NCI-H345 treated with DMSO at 0.1 percent for 48 hours (cell line): ENCODE data around the gene SPOCK3.
"Not testable (repeated sequence)": the region's sequence is repeated elsewhere in the genome, so short reads cannot be mapped to it uniquely, and the experiment has no call there.

Experiments
- DNase-seq: peaks from one replicate; lab custom pipeline; 2025; ENCODE audit not compliant: unreplicated experiment; lab: John Stamatoyannopoulos, UW

The SPOCK3 gene

DNA sequence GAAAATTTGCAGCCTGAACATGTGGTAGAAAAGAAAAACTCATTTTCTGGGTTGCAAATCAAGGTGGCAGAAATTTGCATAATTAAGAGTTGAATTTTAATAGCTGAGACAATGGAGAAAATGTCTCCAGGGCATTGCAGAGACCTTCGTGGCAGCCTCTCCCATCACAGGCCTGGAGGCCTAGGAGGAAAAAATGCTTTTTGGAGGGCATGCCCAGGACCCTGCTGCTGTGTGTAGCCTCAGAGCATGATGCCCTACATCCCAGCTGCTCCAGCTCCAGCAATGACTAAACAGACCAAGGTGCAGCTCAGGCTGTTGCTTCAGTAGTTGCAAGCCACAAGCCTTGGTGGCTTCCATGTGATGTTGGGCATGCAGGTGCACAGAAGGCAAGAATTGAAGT is 266.1 kb downstream of the SPOCK3 start:
- not testable (repeated sequence) for DNase-seq

DNA sequence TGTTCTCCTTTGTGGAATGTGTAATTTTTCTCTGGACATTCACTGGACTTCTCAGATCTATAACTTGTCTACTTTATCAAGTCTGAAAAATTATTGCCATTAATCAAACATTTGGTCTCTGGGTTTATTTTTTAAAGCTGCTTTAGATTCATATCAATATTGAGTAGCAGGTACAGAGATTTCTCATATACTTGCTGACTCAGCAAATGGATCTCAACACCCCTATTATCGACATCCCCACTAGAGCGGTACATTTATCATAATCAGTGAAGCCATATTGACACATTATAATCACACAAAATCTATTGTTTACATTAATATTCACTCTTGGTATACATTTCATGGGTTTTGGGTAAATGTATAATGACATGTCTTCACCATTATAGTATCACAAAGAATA is 268.7 kb downstream of the SPOCK3 start:
- no peak for DNase-seq

DNA sequence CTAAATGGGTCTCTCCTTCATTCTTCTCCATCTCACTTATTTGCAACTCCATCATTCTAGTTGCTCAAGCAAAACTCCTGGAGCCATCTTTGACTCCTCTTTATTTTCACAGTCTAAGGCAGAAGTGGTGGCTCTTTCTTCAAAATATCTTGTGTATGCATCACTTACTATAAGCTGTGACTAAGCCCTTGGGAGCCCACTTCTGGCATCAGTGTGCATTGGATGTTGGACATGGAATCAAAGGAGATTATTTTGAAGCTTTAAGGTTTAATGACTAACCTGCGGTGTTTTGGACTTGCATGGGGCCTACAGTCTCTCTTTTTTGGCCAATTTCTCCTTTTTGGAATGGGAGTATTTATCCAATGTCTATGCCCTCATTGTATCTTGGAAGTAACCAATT is 276.8 kb downstream of the SPOCK3 start:
- no peak for DNase-seq

DNA sequence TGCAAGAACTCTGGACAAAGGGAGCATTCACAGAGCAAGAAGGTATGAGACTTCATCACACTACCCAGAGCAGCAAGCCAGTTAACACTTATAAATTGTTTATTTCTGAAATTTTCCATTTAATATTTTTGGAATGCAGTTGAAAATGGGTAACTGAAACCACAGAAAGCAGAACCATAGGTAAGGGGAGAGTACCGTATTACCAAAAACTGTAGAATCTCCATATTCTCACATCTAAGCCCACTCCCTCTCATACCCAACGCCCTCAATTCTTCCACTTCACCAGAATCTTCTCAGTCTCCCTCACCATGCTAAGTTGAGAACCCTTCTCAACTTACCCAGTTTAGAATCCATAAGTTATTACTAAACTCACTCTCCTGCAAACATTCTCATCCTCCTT is 277.8 kb downstream of the SPOCK3 start:
- DNase-seq, result no peak

DNA sequence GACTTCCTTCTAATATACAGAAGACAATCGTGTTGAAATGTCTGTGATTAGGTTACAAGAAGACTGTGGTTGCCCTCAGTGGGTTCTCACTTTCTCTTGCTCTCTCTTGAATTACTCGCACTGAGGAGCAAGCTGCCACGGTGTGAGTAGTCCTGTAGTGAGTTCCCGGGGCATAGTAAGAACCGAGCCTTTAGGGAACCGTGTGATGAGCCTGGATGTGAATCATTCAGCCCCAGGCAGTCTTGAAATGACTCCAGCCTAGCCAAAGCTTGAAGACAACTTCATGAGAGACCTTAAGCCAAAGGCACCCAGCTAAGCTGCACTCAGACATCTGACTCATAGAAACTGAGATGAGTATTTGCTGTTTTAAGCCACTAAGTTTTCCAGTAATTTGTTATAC is 292.7 kb downstream of the SPOCK3 start:
- DNase-seq, result no peak

DNA sequence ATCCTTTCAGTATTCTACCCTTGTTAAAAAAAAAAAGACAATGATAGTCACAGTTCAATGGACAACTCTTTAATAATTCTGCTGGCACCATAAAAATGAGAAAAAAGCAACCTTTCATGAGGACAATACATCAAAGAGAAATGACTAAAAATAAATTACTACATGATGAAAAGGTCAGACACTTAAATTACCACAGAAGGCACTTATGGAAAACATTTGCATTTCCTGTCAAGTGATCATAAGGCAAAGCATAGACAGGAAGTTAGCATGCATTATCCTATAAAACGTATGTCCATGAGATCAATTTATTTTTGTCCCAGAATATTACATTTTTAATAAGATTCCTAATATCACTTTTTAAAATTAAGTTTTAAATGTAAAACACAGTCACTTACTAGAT is 303.8 kb downstream of the SPOCK3 start:
- no peak for DNase-seq

DNA sequence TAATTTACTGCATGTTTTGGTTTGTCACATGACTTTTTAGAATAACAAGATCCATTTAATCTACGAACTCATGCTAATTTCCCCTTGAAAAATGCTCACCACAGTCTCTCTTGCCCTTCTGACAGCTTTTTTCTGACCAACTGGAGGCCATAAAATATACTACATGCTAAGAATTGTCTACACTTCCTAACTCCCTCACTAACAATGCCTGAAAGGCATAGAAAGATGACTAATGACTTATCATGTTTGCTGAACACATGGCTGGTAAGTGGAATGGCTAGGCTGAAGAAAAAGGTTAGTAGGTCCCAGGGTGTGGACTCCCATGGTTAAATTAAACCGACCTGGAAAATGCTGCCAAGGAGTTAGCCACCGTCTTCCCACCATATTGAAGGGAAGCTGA is 309.9 kb downstream of the SPOCK3 start:
- DNase-seq, result no peak

DNA sequence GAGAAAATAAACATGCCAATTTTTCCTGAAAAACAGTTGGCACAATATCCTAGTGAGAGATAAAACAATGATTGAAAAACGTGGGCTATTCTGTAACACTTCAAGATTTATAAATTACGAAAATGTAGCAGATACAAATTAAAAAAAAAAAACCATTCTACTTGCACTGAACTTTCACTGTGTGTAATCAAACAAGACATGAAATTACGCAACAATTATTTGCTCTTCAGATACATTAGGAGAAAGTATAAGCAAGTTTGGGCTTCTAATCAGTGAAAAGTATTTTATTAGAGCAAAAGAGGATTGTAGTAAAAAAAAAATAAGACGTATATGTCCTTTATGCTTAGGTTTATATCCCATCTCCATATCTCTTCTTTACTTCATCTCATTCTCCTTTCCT is 320.4 kb downstream of the SPOCK3 start:
- DNase-seq, result no peak

DNA sequence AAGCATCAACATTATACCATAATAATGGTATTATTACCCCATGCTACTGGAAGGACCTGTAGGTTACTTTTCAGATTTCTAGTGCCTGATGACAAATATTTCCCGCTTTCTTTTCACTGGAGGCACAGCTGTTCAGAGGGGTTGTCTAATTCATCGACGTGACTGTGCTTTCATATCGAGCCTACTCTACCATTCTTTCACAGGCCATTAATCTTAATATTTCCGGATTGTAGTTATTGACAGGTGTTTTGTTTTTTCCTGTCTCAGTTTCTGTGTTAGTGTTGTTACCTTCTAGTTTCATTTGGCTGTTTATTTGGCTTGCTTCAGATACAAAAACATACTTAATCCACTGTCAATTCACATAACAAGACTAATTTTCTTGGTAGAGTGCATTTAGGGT is 330.9 kb downstream of the SPOCK3 start:
- DNase-seq, result no peak

DNA sequence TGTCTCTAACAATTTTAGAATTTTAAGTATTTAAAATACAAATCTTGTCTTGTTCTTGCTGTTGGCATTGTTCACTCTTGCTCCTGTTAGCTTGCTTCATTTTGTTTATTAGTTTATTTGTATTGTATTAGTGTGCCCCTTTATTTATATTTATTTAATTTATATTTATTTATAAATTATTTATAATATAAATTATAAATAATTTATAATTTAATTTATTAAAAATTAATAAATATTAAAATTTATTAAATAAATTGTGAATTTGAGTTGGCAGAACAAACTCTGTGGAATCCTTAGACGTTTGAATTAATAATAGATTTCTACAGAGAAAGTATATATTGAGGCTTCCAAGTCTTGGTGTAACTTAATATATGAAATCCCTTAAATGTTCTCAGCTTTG is 331.4 kb downstream of the SPOCK3 start:
- DNase-seq, result no peak

DNA sequence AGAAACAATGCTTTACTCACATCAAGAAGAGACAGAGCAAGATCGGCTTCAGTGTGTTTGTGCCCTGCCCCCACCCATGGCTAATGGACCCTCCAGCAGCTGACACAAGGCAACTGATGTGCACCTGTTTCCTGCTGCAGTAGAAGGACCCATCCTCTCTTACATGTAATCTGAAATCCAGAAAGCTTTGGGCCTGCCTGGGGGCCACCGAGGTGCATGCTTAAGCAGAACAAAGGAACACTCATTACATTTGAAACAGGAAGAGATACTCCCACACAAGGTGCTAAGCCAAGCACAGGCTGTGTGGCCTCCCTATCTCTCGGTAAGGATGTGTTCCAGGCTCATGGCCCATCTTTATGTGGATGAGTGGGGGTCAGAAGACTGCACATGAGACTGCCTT is 338.0 kb downstream of the SPOCK3 start:
- no peak for DNase-seq

DNA sequence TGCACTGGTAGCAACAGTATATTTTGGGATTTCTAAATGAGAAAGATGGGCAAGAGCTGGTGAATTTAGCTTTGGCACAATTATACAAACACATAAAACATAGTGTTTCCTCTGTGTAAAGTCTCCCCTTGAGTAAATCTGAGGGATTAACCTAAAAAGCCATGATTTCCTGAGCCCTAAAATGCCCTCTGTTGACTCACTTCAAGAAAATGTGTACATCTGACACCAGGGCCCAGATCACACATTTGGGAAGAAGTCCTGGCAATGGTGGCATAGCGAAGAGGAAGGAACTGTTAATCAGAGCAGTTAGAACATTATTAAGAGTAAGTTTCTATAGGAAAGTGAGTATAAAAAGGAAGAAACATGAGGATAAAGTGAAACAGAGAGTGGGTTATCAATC is 338.5 kb downstream of the SPOCK3 start:
- no peak for DNase-seq

DNA sequence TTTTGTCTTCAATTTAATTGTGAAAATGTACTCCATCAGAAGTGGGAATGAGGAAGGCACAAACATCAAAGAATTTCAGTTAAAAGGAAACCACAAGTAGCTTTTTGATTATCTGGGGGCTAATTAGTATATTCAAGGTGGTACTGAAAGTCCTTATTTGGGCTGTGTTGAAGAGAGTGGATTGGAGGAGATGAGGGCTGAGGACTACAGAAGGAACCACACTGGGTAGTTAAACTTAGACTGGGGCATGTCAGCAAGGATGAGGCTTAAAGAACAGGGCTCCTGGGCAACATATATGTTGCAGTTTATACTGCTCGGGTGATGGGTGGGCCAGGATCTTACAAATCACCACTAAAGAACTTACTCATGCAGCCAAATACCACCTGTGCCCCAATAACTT is 346.8 kb downstream of the SPOCK3 start:
- DNase-seq, result no peak

DNA sequence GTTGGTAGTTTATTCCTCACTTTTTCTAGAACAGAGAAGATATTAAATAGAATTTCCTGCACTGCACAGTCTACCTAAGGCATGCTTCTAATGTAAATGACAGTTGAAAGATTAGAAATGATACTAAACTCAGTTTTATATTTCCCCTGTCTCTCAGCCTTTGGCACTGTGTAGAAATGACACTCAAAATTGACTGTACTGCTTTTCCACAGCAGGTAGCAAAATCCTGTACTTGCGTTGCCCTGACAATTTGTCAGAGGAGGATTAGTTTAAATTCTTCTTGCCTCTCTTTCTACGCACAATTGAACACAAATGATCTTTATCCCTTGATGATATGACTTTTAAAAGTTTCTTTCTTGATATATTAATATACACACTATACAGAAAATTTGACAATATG is 347.6 kb downstream of the SPOCK3 start:
- DNase-seq, result no peak

DNA sequence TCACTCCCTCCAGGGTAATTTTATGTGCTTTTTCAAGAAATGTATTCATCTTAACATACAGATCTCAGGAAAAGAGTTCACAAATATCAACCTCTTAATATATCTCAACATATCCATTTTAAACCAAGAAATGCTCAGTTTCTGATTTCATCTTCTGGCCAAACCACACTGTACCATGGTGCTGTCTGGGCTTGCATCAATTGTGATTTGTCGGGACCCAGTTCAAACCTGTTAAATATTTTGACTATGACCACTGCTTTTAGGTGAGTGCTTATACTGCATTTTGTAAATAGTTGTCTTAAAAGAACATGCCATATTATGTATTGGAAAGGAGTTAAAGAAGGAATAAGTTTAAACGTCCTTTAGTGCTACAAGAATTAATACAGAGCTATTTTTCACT is 352.1 kb downstream of the SPOCK3 start:
- no peak for DNase-seq

DNA sequence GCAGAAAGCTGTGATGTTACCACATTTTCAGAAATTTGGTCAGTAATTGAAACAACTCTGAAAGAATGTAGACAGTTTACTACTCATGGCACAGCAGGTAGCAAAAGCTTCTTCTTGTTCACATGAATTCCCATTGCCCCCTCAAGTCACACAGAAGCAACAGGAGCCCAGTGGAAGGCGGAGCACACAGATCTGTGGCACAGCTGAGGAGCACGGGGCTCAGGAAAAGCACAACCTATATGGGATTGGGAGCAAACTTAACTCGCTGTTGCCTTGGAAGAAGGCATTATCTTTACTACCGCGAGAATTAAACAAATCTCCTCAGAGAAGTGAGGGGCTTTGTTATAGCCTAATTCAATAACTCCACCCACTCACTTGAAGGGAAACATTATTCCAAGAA is 358.5 kb downstream of the SPOCK3 start:
- no peak for DNase-seq

DNA sequence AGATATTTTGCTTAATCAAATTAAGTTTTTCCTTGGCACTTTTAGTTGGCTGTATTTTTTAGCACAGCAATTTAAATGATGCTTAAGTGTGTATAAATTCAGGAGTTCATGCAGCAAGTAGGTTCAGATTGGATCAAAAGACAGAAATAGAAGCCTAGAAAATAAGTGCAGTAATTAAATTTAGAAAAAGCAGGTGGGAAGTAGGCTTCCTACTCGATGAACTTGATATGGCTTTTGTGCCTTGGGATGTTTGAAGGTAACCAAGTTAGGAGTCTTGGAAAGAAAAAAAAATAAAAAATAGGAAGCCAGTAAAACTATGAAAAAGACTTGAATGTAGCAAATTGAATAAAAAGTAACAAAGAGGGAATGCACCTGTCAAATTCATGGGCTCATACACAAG is 372.3 kb downstream of the SPOCK3 start:
- DNase-seq, result no peak

DNA sequence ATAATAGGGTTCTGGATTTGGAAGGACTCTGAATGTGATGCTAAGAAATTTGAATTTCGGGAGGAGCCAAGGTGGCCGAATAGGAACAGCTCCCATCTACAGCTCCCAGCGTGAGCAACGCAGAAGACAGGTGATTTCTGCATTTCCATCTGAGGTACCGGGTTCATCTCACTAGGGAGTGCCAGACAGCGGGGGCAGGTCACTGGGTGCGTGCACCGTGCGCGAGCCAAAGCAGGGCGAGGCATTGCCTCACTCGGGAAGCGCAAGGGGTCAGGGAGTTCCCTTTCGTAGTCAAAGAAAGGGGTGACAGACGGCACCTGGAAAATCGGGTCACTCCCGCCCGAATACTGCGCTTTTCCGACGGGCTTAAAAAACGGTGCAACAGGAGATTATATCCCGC is 383.9 kb downstream of the SPOCK3 start:
- DNase-seq, result not testable (repeated sequence)

DNA sequence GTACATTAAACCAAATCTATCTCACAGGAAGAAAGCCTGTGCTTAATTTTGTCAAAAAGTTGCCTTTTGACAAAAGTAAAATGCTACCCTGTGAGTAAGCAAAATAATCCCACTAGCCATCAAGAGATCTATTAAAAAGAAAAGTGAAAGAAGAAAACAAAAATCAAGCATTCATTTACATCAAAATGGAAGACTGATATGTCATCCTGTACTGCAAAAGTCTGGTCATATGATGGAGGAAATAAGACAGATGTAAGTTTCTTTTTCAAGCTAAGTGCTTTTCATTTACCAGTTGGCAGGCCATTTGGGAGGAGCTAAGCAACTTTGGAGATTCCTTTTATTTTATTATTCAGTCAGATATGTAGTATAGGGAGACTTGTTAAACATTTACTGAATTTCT is 387.4 kb downstream of the SPOCK3 start:
- no peak for DNase-seq

DNA sequence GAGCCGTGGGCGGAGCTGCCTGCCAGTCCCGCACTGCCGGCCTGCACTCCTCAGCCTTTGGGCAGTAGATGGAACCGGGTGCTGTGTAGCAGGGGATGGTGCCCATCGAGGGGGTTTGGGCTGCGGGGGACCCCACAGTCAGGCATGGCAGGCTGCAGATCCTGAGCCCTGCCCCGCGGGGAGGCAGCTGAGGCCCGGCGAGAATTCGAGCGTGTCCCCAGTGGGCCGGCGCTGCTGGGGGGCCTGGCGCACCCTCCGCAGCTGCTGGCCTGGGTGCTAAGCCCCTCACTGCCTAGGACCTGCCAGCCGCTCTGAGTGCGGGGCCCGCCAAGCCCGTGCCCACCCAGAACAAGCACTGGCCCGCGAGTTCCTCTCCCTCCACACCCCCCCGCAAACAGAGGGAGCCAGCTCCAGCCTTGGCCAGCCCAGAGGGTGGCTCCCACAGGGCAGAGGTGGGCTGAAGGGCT is 391.5 kb downstream of the SPOCK3 start:
- DNase-seq, result no peak

DNA sequence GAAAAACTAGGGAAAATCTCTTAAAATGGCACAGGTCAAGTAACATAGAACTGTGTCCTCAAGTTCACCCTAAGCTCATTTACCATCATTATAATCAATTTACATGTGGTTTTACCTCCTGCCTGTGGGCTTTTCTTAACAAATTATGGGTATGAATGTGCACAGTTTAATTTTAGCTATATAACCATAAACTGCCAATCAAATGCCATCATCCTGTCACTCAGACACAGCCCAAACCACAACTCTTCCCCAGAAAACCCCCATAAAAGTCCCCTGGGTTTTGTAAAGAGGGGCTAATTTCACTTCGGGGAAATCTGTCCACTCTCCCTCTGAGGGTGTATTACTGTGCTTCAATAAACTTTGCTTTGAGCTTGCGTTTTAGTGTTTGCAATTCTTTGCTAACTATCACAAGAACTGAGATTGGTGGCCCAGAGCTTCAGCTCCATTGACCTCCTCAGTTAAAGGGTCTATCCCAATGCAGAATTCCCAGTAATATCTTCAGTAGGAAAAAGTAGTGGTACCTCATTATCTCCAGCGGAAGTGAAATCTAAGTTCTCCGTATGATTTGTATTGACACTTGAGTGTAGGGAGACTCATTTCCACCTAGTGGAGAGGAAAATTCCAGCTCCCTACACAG is 394.6 kb downstream of the SPOCK3 start:
- DNase-seq, result no peak

DNA sequence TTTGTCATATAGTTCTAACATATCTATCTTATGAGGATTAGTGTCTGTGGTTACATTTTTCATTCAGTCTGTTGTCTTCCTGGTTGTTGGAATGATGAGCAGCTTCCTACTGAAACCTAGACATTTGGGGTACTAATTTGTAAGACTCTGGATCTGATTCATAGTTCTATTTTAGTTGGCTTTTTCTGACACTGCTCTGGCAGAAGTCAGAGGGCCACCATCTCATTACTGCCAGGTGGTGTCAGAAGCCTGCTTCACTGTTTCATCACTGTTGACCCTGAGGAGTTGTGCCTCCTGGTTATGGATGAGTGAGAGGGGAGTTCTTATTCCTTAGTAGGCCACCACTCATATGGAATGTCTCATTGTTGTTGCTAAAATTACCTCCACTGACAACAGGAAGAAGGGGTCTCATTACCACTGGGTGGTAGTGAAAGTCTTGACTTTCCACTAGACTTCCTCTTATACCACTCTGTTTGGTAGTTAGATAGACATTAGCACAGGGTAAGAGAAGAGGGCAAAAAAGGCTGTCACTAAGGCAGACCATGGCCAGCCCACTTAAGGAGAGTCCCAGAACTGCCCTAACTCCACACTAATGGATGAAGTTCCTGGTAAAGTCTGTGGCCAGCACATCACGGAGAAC is 395.2 kb downstream of the SPOCK3 start:
- no peak for DNase-seq

DNA sequence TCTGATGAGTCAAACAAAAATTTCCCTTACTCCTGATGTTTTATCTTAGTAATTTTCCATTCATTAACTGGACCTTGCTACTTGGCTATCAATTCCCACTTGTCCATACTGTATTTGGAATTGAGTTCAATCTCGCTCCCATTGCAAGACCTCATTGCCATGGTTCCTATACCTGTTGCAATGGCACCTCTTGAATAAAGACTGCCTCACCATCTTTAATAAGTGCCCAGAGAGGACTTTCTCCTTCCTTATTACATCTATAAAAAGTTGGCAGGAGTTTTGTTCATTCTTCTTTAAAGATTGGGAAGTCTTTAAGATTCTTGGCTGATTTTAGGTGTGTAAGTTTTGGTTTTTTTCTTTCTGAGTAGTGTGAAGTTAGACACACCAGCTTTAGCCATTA is 397.4 kb downstream of the SPOCK3 start:
- DNase-seq, result no peak
